HUDEP-2 (cell line): ENCODE results near the gene ABCB7.
"Not testable (repeated sequence)": the region's sequence is repeated elsewhere in the genome, so short reads cannot be mapped to it uniquely, and the experiment has no call there.

Source experiments
- DNase-seq, 76 experiments: peaks; one replicate each; lab custom pipeline; 2025; ENCODE audit not compliant: unreplicated experiment in 76 of 76; lab: John Stamatoyannopoulos, UW

Gene ABCB7

GRCh38 chrX:75155827-75156525, at the start of gene ABCB7:
Gene ABCB7 (minus strand): TSS chrX:75156283. CDS start chrX:75156272, 11 bp downstream.
- peak in 70 of 76 experiments; percentile 0 to 63 (median 18) for DNase-seq

GRCh38 chrX:75188415-75189206, 32.5 kb upstream of the ABCB7 start:
- DNase-seq = not testable (repeated sequence)

- DNase-seq = no peak
Observed at GRCh38 chrX:75181721-75182120, 25.6 kb upstream of the ABCB7 start.

- not testable (repeated sequence) for DNase-seq
Observed at GRCh38 chrX:75179536-75180293, 23.6 kb upstream of the ABCB7 start.

GRCh38 chrX:75172257-75172890, 16.3 kb upstream of the ABCB7 start:
- DNase-seq = not testable (repeated sequence)

GRCh38 chrX:75158054-75158453, 2.0 kb upstream of the ABCB7 start:
- DNase-seq = no peak

GRCh38 chrX:75156531-75156945, 455 bp upstream of the ABCB7 start:
- DNase-seq = peak in 1 of 76 experiments; percentile 4

- peak in 35 of 76 experiments; percentile 0 to 54 (median 6) for DNase-seq
Observed at GRCh38 chrX:75155447-75155826, 646 bp downstream of the ABCB7 start.

GRCh38 chrX:75154871-75155270, 1.2 kb downstream of the ABCB7 start:
- DNase-seq = no peak

GRCh38 chrX:75151827-75152592, 4.1 kb downstream of the ABCB7 start:
- no peak for DNase-seq

- DNase-seq = no peak
Observed at GRCh38 chrX:75149654-75150053, 6.4 kb downstream of the ABCB7 start.

- DNase-seq = no peak
Observed at GRCh38 chrX:75132672-75133071, 23.4 kb downstream of the ABCB7 start.

- DNase-seq = no peak
Observed at GRCh38 chrX:75131973-75132627, 24.0 kb downstream of the ABCB7 start.

GRCh38 chrX:75129069-75129468, 27.0 kb downstream of the ABCB7 start:
- not testable (repeated sequence) for DNase-seq

- DNase-seq = no peak
Observed at GRCh38 chrX:75118296-75118695, 37.8 kb downstream of the ABCB7 start.

- DNase-seq = no peak
Observed at GRCh38 chrX:75115707-75116413, 40.2 kb downstream of the ABCB7 start.

GRCh38 chrX:75114638-75115037, 41.4 kb downstream of the ABCB7 start:
- no peak for DNase-seq

GRCh38 chrX:75113664-75114063, 42.4 kb downstream of the ABCB7 start:
- DNase-seq = no peak
